OCI-LY1 (cell line): ENCODE measurements around the gene ST6GALNAC3.
"Not testable (repeated sequence)": the region's sequence is repeated elsewhere in the genome, so short reads cannot be mapped to it uniquely, and the experiment has no call there.

Experiments used
- H2AFZ ChIP-seq: fragments of 200-600 bp; sonication (generic), shearing (Covaris generic); 2 replicates; pipeline ENCODE4 v1.6.0; 2014; ENCODE audit warnings: antibody characterized with exemption, mild to moderate bottlenecking, low read length
- H3F3A ChIP-seq: fragments of 200-600 bp; sonication (generic), shearing (Covaris generic); 2 replicates; pipeline ENCODE4 v1.6.0; 2014; ENCODE audit warnings: mild to moderate bottlenecking, antibody characterized with exemption, low read length, moderate library complexity; ENCODE audit not compliant: insufficient read depth
- H3K27ac ChIP-seq: fragments of 200-600 bp; sonication (generic); 2 replicates; pipeline ENCODE4 v1.5.1; 2014; ENCODE audit warnings: low read length, mixed run types, mild to moderate bottlenecking, low read depth; ENCODE audit not compliant: poor library complexity, severe bottlenecking
- H3K27me3 ChIP-seq: fragments of 200-600 bp; sonication (generic); 2 replicates; pipeline ENCODE4 v1.6.0; 2014; ENCODE audit warnings: antibody characterized with exemption, mild to moderate bottlenecking, low read length, moderate library complexity; ENCODE audit not compliant: insufficient read depth
- H3K36me3 ChIP-seq: fragments of 200-600 bp; sonication (generic); 2 replicates; pipeline ENCODE4 v1.6.1; 2014; ENCODE audit warnings: mild to moderate bottlenecking, antibody characterized with exemption, low read length, moderate library complexity, mixed read lengths; ENCODE audit not compliant: insufficient read depth
- H3K4me1 ChIP-seq: fragments of 200-600 bp; sonication (generic); 2 replicates; pipeline ENCODE4 v1.5.1; 2014; ENCODE audit warnings: mild to moderate bottlenecking, low read length, moderate library complexity; ENCODE audit not compliant: insufficient read depth, severe bottlenecking
- H3K4me2 ChIP-seq: fragments of 200-600 bp; sonication (generic), shearing (Covaris generic); 2 replicates; pipeline ENCODE4 v1.6.1; 2014; ENCODE audit warnings: low read length
- H3K4me3 ChIP-seq: fragments of 200-600 bp; sonication (generic); 2 replicates; pipeline ENCODE4 v1.5.1; 2014; ENCODE audit warnings: low read length, low read depth, mild to moderate bottlenecking, mixed read lengths; ENCODE audit not compliant: poor library complexity, severe bottlenecking
- H3K79me2 ChIP-seq: fragments of 200-600 bp; shearing (Covaris generic); 2 replicates; pipeline ENCODE4 v1.6.1; 2016; ENCODE audit warnings: mixed run types, low read length, mixed read lengths; ENCODE audit not compliant: insufficient read depth
- H3K9ac ChIP-seq: fragments of 200-600 bp; sonication (generic), shearing (Covaris generic); 2 replicates; pipeline ENCODE4 v1.6.1; 2014; ENCODE audit warnings: mild to moderate bottlenecking, low read length, mixed read lengths
- H3K9me2 ChIP-seq: fragments of 200-600 bp; sonication (generic), shearing (Covaris generic); 2 replicates; pipeline ENCODE4 v1.6.1; 2014; ENCODE audit warnings: low read depth, mild to moderate bottlenecking, low read length, mixed read lengths
- H3K9me3 ChIP-seq: fragments of 200-600 bp; shearing (Covaris generic); 2 replicates; pipeline ENCODE4 v1.6.1; 2014; ENCODE audit warnings: low read length, mixed read lengths
- H4K20me1 ChIP-seq: fragments of 200-600 bp; sonication (generic), shearing (Covaris generic); 2 replicates; pipeline ENCODE4 v1.6.0; 2016; ENCODE audit warnings: mild to moderate bottlenecking, low read length; ENCODE audit not compliant: insufficient read depth
- EZH2 ChIP-seq: fragments of 200-600 bp; sonication (generic), shearing (Covaris generic); IDR thresholded peaks from 2 replicates; pipeline ENCODE4 v1.8.0; 2017; ENCODE audit warnings: borderline replicate concordance, mixed run types, mild to moderate bottlenecking, antibody characterized with exemption, low read length, moderate library complexity, mixed read lengths
- TF ChIP-seq, protein P1 (sequence below): fragments of 200-600 bp; sonication (generic), shearing (Covaris generic); IDR thresholded peaks from 2 replicates; pipeline ENCODE4 v1.5.1; 2017; ENCODE audit warnings: mild to moderate bottlenecking, antibody characterized with exemption, low read length, moderate library complexity, mixed read lengths

Gene ST6GALNAC3

DNA sequence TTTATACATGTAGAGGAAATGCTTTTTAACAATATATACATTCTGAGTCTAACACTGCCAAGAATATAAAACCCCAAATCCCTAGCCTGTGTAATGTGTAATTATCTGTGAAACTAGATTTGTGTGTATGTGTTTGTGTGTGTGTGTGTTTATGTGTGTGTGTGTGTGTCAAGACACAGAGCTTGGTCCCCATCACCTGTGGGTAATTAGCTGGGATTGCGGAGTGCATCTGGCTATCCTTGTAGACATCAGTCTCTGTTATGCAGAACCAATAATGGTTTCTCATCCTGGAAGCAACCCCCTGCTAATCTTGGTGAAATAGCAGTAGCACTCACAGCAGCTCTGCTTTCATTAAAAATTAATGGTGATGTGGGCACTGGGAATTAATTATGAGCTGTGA, 26.3 kb upstream of the ST6GALNAC3 start:
- no peaks in the 10 kb centered on the region for H4K20me1 ChIP-seq
- TF ChIP-seq, protein P1, sequence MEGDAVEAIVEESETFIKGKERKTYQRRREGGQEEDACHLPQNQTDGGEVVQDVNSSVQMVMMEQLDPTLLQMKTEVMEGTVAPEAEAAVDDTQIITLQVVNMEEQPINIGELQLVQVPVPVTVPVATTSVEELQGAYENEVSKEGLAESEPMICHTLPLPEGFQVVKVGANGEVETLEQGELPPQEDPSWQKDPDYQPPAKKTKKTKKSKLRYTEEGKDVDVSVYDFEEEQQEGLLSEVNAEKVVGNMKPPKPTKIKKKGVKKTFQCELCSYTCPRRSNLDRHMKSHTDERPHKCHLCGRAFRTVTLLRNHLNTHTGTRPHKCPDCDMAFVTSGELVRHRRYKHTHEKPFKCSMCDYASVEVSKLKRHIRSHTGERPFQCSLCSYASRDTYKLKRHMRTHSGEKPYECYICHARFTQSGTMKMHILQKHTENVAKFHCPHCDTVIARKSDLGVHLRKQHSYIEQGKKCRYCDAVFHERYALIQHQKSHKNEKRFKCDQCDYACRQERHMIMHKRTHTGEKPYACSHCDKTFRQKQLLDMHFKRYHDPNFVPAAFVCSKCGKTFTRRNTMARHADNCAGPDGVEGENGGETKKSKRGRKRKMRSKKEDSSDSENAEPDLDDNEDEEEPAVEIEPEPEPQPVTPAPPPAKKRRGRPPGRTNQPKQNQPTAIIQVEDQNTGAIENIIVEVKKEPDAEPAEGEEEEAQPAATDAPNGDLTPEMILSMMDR: no peak
- no peak for TF ChIP-seq EZH2
- H3K27ac ChIP-seq: no peak overlapping the region
- H3K9me3 ChIP-seq: no peaks in the 10 kb centered on the region
- no peak overlapping the region for H3K4me3 ChIP-seq
- H3K79me2 ChIP-seq: no peaks in the 10 kb centered on the region
- no peaks in the 10 kb centered on the region for H3K27me3 ChIP-seq
- no peak overlapping the region for H2AFZ ChIP-seq
- H3K4me1 ChIP-seq: no peaks in the 10 kb centered on the region
- H3K4me2 ChIP-seq: no peak overlapping the region
- no peaks in the 10 kb centered on the region for H3K9me2 ChIP-seq
- H3F3A ChIP-seq: no peaks in the 10 kb centered on the region
- no peaks in the 10 kb centered on the region for H3K36me3 ChIP-seq
- no peak overlapping the region for H3K9ac ChIP-seq

GRCh38 chr1:76048926-76049325, 25.6 kb upstream of the ST6GALNAC3 start:
- H3F3A ChIP-seq: no peaks in the 10 kb centered on the region
- H4K20me1 ChIP-seq: no peaks in the 10 kb centered on the region
- H3K9ac ChIP-seq: no peak overlapping the region
- H3K36me3 ChIP-seq: no peaks in the 10 kb centered on the region
- TF ChIP-seq, protein P1: no peak
- TF ChIP-seq EZH2: no peak
- H3K4me1 ChIP-seq: no peaks in the 10 kb centered on the region
- no peaks in the 10 kb centered on the region for H3K9me2 ChIP-seq
- no peak overlapping the region for H2AFZ ChIP-seq
- H3K9me3 ChIP-seq: no peaks in the 10 kb centered on the region
- no peaks in the 10 kb centered on the region for H3K79me2 ChIP-seq
- H3K4me2 ChIP-seq: no peak overlapping the region
- H3K27ac ChIP-seq: no peak overlapping the region
- H3K4me3 ChIP-seq: no peak overlapping the region
- no peaks in the 10 kb centered on the region for H3K27me3 ChIP-seq

- Histone ChIP-seq H2AFZ (no peak overlapping the region), H3K4me2 (no peak overlapping the region), H3K9ac (no peak overlapping the region), H3K4me1 (no peaks in the 10 kb centered on the region), H4K20me1 (no peaks in the 10 kb centered on the region), H3K27ac (no peak overlapping the region), H3K4me3 (no peak overlapping the region), H3K36me3 (no peaks in the 10 kb centered on the region), H3K27me3 (no peaks in the 10 kb centered on the region), H3K79me2 (no peaks in the 10 kb centered on the region), H3K9me2 (no peaks in the 10 kb centered on the region), H3F3A (no peaks in the 10 kb centered on the region), H3K9me3 (no peaks in the 10 kb centered on the region)
- TF ChIP-seq, protein P1: no peak
- TF ChIP-seq EZH2: no peak
Observed at GRCh38 chr1:76049498-76049897, 25.0 kb upstream of the ST6GALNAC3 start.

- H3K9ac ChIP-seq, H3K79me2 ChIP-seq, H3K9me2 ChIP-seq, H3K4me3 ChIP-seq, H3K27ac ChIP-seq, H3K4me2 ChIP-seq, H3F3A ChIP-seq, H4K20me1 ChIP-seq, H3K9me3 ChIP-seq, H3K27me3 ChIP-seq, H2AFZ ChIP-seq, H3K36me3 ChIP-seq, H3K4me1 ChIP-seq: not testable (repeated sequence)
Observed at GRCh38 chr1:76050073-76050472, 24.5 kb upstream of the ST6GALNAC3 start.
